Endothelial cell of umbilical vein (primary cell): ENCODE data around the gene SLC37A1. TPM values are rescaled to one million over a fixed set of nuclear protein-coding genes. Genes with fewer than 3 reads are reported as not detected.

Source experiments
- BruUV-seq: library from RNA; stranded (reverse); fragments of 400-500 nt; replicated peaks from 2 replicates; lab custom pipeline; 2021; lab: Mats Ljungman, UMichigan
- CTCF ChIA-PET: fragments of 300-600, 350-600 bp; sonication (Branson Sonifier 250); formaldehyde crosslinking; loops from one replicate; lab custom pipeline; 2021; ENCODE audit warnings: antibody characterized with exemption, inconsistent platforms; lab: Charles Lee
- POLR2A ChIA-PET: fragments of 300-600, 350-600 bp; sonication (Branson Sonifier 250); formaldehyde crosslinking; loops from one replicate; lab custom pipeline; 2021; ENCODE audit warnings: antibody characterized with exemption, inconsistent platforms; lab: Charles Lee
- DNase-seq: peaks from one replicate; pipeline ENCODE4 v3.0.0-alpha.2; 2011; ENCODE audit warnings: low read depth, low spot score
- FAIRE-seq: peaks from 2 replicates; lab custom pipeline; 2011; peaks lifted over from hg19 to GRCh38; lab: Jason Lieb, UNC
- H2AFZ ChIP-seq: 2 replicates; pipeline ENCODE4 v1.6.0; 2012; ENCODE audit warnings: low read depth, low read length, control low read depth, inconsistent platforms
- H3K27ac ChIP-seq: 2 replicates; pipeline ENCODE4 v1.5.1; 2011; ENCODE audit warnings: low read depth, mild to moderate bottlenecking, control low read depth, low read length, moderate library complexity; ENCODE audit not compliant: insufficient read depth
- H3K27me3 ChIP-seq, 2 experiments: 2 replicates each; pipeline versions ENCODE4 v1.6.0 to v1.6.1; 2011; ENCODE audit warnings: low read length in 2 of 2, mixed read lengths in 1 of 2; ENCODE audit not compliant: control insufficient read depth in 2 of 2, insufficient read depth in 2 of 2
- H3K36me3 ChIP-seq, 2 experiments: 2 replicates in 1 of 2; 3 replicates in 1 of 2; pipeline ENCODE4 v1.5.1; 2011; ENCODE audit warnings: low read length in 2 of 2, mild to moderate bottlenecking in 1 of 2, moderate library complexity in 1 of 2; ENCODE audit not compliant: control insufficient read depth in 2 of 2, insufficient read depth in 2 of 2; ENCODE audit errors: extremely low read depth in 1 of 2
- H3K4me1 ChIP-seq: 3 replicates; pipeline ENCODE4 v1.5.1; 2011; ENCODE audit warnings: mild to moderate bottlenecking, low read length; ENCODE audit not compliant: control insufficient read depth, insufficient read depth; ENCODE audit errors: extremely low read depth
- H3K4me2 ChIP-seq: 2 replicates; pipeline ENCODE4 v1.6.1; 2011; ENCODE audit warnings: low read length, control low read depth, mixed read lengths; ENCODE audit not compliant: insufficient read depth
- H3K4me3 ChIP-seq, 3 experiments: fragments of 200-600 bp in 1 of 3; sonication (generic), shearing (Covaris generic) in 1 of 3; replicated peaks in 1 of 3; 2 replicates each; pipeline ENCODE4 v1.5.1; 2011 to 2016; ENCODE audit warnings: control low read depth in 3 of 3, low read length in 3 of 3, mild to moderate bottlenecking in 2 of 3, inconsistent platforms in 1 of 3, low read depth in 1 of 3, moderate library complexity in 1 of 3; ENCODE audit not compliant: insufficient read depth in 1 of 3
- H3K79me2 ChIP-seq: 2 replicates; pipeline ENCODE4 v1.6.0; 2012; ENCODE audit warnings: low read length, inconsistent platforms; ENCODE audit not compliant: control insufficient read depth, insufficient read depth
- H3K9ac ChIP-seq: replicated peaks from 2 replicates; pipeline ENCODE3; 2011; ENCODE audit warnings: low read length, control low read depth; ENCODE audit not compliant: insufficient read depth; ENCODE audit errors: extremely low read depth
- H3K9me1 ChIP-seq: replicated peaks from 3 replicates; pipeline ENCODE4 v1.6.0; 2011; ENCODE audit warnings: mild to moderate bottlenecking, low read length; ENCODE audit not compliant: control insufficient read depth, insufficient read depth; ENCODE audit errors: extremely low read depth
- H3K9me3 ChIP-seq: replicated peaks from 2 replicates; pipeline ENCODE4 v1.5.1; 2012; ENCODE audit warnings: low read length, inconsistent platforms; ENCODE audit not compliant: control insufficient read depth, insufficient read depth
- H4K20me1 ChIP-seq: replicated peaks from 2 replicates; pipeline ENCODE3; 2011; ENCODE audit warnings: mild to moderate bottlenecking, low read length; ENCODE audit not compliant: control insufficient read depth, insufficient read depth; ENCODE audit errors: extremely low read depth
- CTCF ChIP-seq, 2 donors: IDR thresholded peaks; 1 replicate in 1 of 2; 2 replicates in 1 of 2; pipeline ENCODE4 v1.5.1; 2011; ENCODE audit warnings: low read length in 2 of 2, mild to moderate bottlenecking in 2 of 2, moderate library complexity in 2 of 2, control low read depth in 1 of 2, inconsistent platforms in 1 of 2, low read depth in 1 of 2; ENCODE audit not compliant: insufficient read depth in 1 of 2; ENCODE audit errors: extremely low read depth in 1 of 2
- EZH2 ChIP-seq: IDR thresholded peaks from 2 replicates; pipeline ENCODE4 v1.6.1; 2012; ENCODE audit warnings: borderline replicate concordance, low read depth, mild to moderate bottlenecking, moderate library complexity, low read length, inconsistent platforms; ENCODE audit not compliant: severe bottlenecking
- FOS ChIP-seq: IDR thresholded peaks from 2 replicates; pipeline ENCODE4 v1.6.1; 2011; ENCODE audit warnings: mild to moderate bottlenecking, low read length, moderate library complexity, borderline replicate concordance; ENCODE audit not compliant: insufficient read depth
- GATA2 ChIP-seq: IDR thresholded peaks from 2 replicates; pipeline ENCODE4 v1.7.0; 2011; ENCODE audit warnings: low read depth, mild to moderate bottlenecking, moderate library complexity, mixed read lengths, low read length; ENCODE audit not compliant: insufficient read length, insufficient read depth
- JUN ChIP-seq: IDR thresholded peaks from 2 replicates; pipeline ENCODE4 v1.6.1; 2011; ENCODE audit warnings: borderline replicate concordance, low read depth; ENCODE audit not compliant: insufficient read length, insufficient read depth
- MAX ChIP-seq: IDR thresholded peaks from 2 replicates; pipeline ENCODE4 v1.6.1; 2011; ENCODE audit not compliant: insufficient read depth, insufficient read length
- MYC ChIP-seq: IDR thresholded peaks from one replicate; pipeline ENCODE4 v1.6.1; 2011; ENCODE audit warnings: mild to moderate bottlenecking, low read depth, low read length
- POLR2A ChIP-seq: IDR thresholded peaks from 2 replicates; pipeline ENCODE4 v1.6.1; 2012; ENCODE audit warnings: low read depth, mild to moderate bottlenecking, control low read depth, low read length
- POLR2AphosphoS5 ChIP-seq: IDR thresholded peaks from 2 replicates; pipeline ENCODE4 v1.6.1; 2012; ENCODE audit warnings: low read depth, mild to moderate bottlenecking, control low read depth, low read length, moderate library complexity; ENCODE audit not compliant: insufficient read depth
- dilution Hi-C: fragments of 300-500 bp; cut with MboI; formaldehyde crosslinking; loops from one replicate; pipeline ENCODE4 v1.15.0; 2019; ENCODE audit warnings: low sequenced_read_pairs; ENCODE audit not compliant: extremely low pct_ligation_motif_present
- intact Hi-C: fragments of 100-400 bp; cut with micrococcal nuclease; formaldehyde crosslinking; loops from one replicate; pipeline ENCODE4 v1.10.0; 2022
- polyA plus RNA-seq, 4 experiments: library from polyadenylated mRNA; depleted of rRNA in 3 of 4; stranded (reverse) in 3 of 4; unstranded in 1 of 4; fragments of >200 nt; gene quantifications; 2 replicates each; pipeline versions ENCODE4 v1.2.1 to v1.2.3, GENCODE V29; 2011 to 2012; ENCODE audit warnings: missing spikeins in 1 of 4
- total RNA-seq: library from RNA; stranded (reverse); gene quantifications from 2 replicates; pipeline ENCODE4 v1.2.3, GENCODE V29; 2021

SLC37A1 gene
- total and polyA plus RNA-seq, 2 donors (not counting 3 experiments of a cell fraction or from before 2014, with no cell fraction given), result 4.7 to 7.6 TPM

- no TSS peak for BruUV-seq
- H3K36me3 ChIP-seq, result no peaks in the 10 kb centered on the region
- no peak for DNase-seq
- TF ChIP-seq GATA2, result no peak
- no peak for TF ChIP-seq POLR2A
- no peak for TF ChIP-seq EZH2
- no peak for TF ChIP-seq CTCF (IDR thresholded peaks at IDR 0.05; ENCODE audit: extremely low read depth in 1 of 2, insufficient read depth in 1 of 2, low read depth in 1 of 2, low read length in 2 of 2)
- TF ChIP-seq POLR2AphosphoS5, result no peak
- no peak for TF ChIP-seq JUN
- TF ChIP-seq MAX, result no peak
- TF ChIP-seq FOS, result no peak
- no peak for TF ChIP-seq MYC
- no peak overlapping the region for H2AFZ ChIP-seq
- H3K4me3 ChIP-seq, result no peak overlapping the region
- no peaks in the 10 kb centered on the region for H3K27me3 ChIP-seq
- intact Hi-C loops (no loop called here), dilution Hi-C loops (no loop called here)
- CTCF ChIA-PET, result no interaction called here
- no peak for FAIRE-seq
- no peaks in the 10 kb centered on the region for H3K79me2 ChIP-seq
- no peak overlapping the region for H3K4me2 ChIP-seq
- H3K27ac ChIP-seq, result no peak overlapping the region
- POLR2A ChIA-PET, result no interaction called here
- no peaks in the 10 kb centered on the region for H3K4me1 ChIP-seq
- no peaks in the 10 kb centered on the region for H3K9me1 ChIP-seq
- no peak overlapping the region for H3K9ac ChIP-seq
- no peaks in the 10 kb centered on the region for H3K9me3 ChIP-seq
- H4K20me1 ChIP-seq, result no peaks in the 10 kb centered on the region
These were observed 34.3 kb downstream of the SLC37A1 start for GRCh38 chr21:42547906-42548365.
